ENCODE data around the gene HSDL2. TPM values are rescaled to one million over a fixed set of nuclear protein-coding genes. Genes with fewer than 3 reads are reported as not detected.

The HSDL2 gene
- total RNA-seq, 3 donors from 2014 or later = 35.7 to 40.8 (median 38.1) TPM

DNA sequence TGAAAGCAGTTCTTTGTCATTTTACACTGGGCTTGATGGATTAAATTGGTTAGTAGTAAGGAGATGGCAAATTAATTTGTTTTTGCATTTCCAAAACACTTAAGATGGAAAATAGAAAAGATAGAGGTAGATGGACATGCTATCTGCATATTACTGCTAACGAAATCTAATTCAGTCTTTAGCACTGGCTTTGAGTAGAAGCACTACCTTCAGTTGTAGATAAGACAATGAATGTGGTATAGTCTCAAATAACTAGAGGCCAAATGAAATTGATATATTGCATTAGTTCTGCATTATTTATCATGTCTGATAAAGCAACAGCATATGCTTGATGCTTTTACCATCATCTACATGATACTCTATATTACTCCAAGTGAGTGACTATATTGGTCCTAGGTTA is 140.2 kb downstream of the HSDL2 start:
- ATAC-seq (no peak), DNase-seq (no peak)
- Histone ChIP-seq H3K9me3 (no peaks in the 10 kb centered on the region), H3K4me1 (ENCODE audit: low read depth) (no peaks in the 10 kb centered on the region), H3K4me3 (no peak overlapping the region), H3K36me3 (ENCODE audit: low read depth) (no peaks in the 10 kb centered on the region)
- TF ChIP-seq, protein P1, sequence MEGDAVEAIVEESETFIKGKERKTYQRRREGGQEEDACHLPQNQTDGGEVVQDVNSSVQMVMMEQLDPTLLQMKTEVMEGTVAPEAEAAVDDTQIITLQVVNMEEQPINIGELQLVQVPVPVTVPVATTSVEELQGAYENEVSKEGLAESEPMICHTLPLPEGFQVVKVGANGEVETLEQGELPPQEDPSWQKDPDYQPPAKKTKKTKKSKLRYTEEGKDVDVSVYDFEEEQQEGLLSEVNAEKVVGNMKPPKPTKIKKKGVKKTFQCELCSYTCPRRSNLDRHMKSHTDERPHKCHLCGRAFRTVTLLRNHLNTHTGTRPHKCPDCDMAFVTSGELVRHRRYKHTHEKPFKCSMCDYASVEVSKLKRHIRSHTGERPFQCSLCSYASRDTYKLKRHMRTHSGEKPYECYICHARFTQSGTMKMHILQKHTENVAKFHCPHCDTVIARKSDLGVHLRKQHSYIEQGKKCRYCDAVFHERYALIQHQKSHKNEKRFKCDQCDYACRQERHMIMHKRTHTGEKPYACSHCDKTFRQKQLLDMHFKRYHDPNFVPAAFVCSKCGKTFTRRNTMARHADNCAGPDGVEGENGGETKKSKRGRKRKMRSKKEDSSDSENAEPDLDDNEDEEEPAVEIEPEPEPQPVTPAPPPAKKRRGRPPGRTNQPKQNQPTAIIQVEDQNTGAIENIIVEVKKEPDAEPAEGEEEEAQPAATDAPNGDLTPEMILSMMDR (IDR thresholded peaks at IDR 0.05) = no peak
- intact Hi-C loops (cut with DNase I, micrococcal nuclease) = no loop called here

DNA sequence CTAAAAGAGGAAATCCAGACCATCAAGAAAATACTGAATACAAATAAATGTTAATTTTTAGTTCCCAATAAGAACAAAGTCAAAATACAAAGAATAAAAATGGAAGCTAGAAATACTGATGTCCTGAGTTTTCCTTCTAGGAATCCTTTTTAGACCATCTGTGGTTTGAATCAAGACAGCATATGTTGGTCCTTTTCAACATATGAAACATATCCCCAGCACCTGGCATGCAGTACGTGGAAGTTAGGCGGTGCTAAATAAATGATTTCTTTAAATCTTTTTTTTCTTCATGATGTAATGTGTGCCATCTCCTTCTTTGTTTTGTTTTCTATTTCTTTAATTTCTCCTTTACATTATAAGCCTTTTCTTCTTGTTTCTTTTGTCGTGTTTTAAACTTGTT is 140.7 kb downstream of the HSDL2 start:
- intact Hi-C loops (cut with DNase I, micrococcal nuclease) = no loop called here
- no peak for ATAC-seq

More for the DNA sequence above, 140.7 kb downstream of the HSDL2 start:
- DNase-seq = no peak
- TF ChIP-seq, protein P1 (IDR thresholded peaks at IDR 0.05) = no peak
- H3K4me3 ChIP-seq = no peak overlapping the region
- H3K36me3 ChIP-seq (ENCODE audit: low read depth) = no peaks in the 10 kb centered on the region
- no peaks in the 10 kb centered on the region for H3K9me3 ChIP-seq
- no peaks in the 10 kb centered on the region for H3K4me1 ChIP-seq (ENCODE audit: low read depth)

Other genes with a start within 250 kb of the HSDL2 start
- 10 to 100 TPM; 18.8 to 43.8 (median 19.5) TPM for gene SUSD1, start 204.8 kb upstream of the HSDL2 start, total RNA-seq
- gene PTBP3, start 46.5 kb upstream of the HSDL2 start, total RNA-seq = 100 to 1,000 TPM in 2 of 3 donors, 10 to 100 TPM in 1; 69.3 to 132 (median 125) TPM
- gene KIAA1958, start 106.7 kb downstream of the HSDL2 start, total RNA-seq = 10 to 100 TPM in 1 of 3 donors, 1 to 10 TPM in 2; 7.4 to 12.7 (median 9.3) TPM